22Rv1 (cell line): ENCODE data around the gene ACTR6.

Experiments used
- ZFX ChIP-seq: fragments of 450-650 bp; IDR thresholded peaks from 2 replicates; pipeline ENCODE4 v1.6.1; 2017; ENCODE audit warnings: antibody characterized with exemption, borderline replicate concordance
- TF ChIP-seq, protein P1 (sequence below): fragments of 450-650 bp; IDR thresholded peaks from 2 replicates; pipeline ENCODE4 v1.5.1; 2017; ENCODE audit warnings: mild to moderate bottlenecking

- TF ChIP-seq, protein P1, sequence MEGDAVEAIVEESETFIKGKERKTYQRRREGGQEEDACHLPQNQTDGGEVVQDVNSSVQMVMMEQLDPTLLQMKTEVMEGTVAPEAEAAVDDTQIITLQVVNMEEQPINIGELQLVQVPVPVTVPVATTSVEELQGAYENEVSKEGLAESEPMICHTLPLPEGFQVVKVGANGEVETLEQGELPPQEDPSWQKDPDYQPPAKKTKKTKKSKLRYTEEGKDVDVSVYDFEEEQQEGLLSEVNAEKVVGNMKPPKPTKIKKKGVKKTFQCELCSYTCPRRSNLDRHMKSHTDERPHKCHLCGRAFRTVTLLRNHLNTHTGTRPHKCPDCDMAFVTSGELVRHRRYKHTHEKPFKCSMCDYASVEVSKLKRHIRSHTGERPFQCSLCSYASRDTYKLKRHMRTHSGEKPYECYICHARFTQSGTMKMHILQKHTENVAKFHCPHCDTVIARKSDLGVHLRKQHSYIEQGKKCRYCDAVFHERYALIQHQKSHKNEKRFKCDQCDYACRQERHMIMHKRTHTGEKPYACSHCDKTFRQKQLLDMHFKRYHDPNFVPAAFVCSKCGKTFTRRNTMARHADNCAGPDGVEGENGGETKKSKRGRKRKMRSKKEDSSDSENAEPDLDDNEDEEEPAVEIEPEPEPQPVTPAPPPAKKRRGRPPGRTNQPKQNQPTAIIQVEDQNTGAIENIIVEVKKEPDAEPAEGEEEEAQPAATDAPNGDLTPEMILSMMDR, result no peak
- TF ChIP-seq ZFX, result no peak
Measured at GRCh38 chr12:100268835-100269564, 68.4 kb downstream of the ACTR6 start.
